ENCODE data around the gene CADM1.

Gene CADM1

DNA sequence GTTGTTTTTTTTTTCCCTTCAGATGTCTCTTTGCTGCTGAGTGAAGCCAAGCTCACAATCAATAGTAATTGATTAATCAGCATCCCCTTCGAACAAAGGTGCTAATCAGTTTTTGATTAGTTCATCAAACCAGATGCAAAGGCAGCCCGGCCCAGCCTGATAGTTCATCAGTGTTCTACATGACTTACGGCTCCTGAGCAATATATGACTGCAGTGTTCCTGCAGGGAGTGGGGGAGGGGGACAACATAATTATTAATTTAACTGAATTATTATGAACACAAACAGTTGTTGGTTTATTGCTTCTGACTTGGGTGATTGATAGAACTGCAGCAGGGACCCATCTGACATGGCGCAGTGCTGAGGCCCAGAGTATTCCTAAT is 315.3 kb downstream of the CADM1 start:
- H3K36me3 Mint-ChIP-seq (ENCODE audit: low read depth), result no peaks in the 10 kb centered on the region
- no peak overlapping the region for H3K27ac Mint-ChIP-seq
- H3K27me3 Mint-ChIP-seq, result no peaks in the 10 kb centered on the region
- no peaks in the 10 kb centered on the region for H3K4me1 Mint-ChIP-seq (ENCODE audit: low read depth)
- no peaks in the 10 kb centered on the region for H3K9me3 Mint-ChIP-seq
- no peak overlapping the region for H3K4me3 Mint-ChIP-seq
- intact Hi-C loops (cut with micrococcal nuclease), result no loop called here

DNA sequence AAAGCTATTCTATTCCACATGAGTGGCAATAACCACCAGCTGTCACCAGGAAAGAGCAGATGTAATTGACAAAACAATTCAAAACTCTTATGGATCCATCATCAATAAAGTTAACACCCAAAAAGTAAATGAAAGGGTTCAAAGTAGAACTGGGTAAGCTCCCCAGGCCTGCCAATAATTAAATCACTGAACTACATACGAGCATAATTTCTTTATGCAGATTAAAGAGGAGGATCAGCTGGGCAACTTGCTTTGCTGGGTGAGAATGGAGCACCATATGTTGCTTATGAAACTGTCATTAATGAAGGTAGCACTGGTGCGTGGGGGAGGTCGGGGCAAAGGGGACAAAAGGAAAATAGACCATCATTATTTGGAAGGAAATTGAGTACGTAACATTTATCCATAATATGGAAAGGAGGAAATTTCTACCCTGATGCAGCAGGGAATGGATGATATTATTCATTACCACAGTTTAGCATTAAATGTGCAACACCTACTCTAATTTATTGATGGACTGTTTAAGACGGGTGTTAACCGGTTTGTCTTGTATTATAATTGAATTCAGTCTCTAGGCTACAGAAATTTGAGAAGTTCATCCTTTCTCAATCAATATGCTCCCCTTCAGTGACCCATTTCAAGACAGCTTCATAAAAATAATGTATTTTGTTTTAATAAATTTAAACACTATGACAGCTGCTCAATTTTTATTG is 315.9 kb downstream of the CADM1 start:
- Mint-ChIP-seq H3K27ac (no peak overlapping the region), H3K27me3 (no peaks in the 10 kb centered on the region), H3K4me3 (no peak overlapping the region), H3K36me3 (ENCODE audit: low read depth) (no peaks in the 10 kb centered on the region), H3K4me1 (ENCODE audit: low read depth) (no peaks in the 10 kb centered on the region), H3K9me3 (no peaks in the 10 kb centered on the region)
- intact Hi-C loops (cut with micrococcal nuclease), result no loop called here

GRCh38 chr11:115185931-115186330 is 318.3 kb downstream of the CADM1 start:
- H3K4me1 Mint-ChIP-seq (ENCODE audit: low read depth), result no peaks in the 10 kb centered on the region
- H3K4me3 Mint-ChIP-seq, result no peak overlapping the region
- no peaks in the 10 kb centered on the region for H3K9me3 Mint-ChIP-seq
- no peak overlapping the region for H3K27ac Mint-ChIP-seq
- H3K36me3 Mint-ChIP-seq (ENCODE audit: low read depth), result no peaks in the 10 kb centered on the region
- H3K27me3 Mint-ChIP-seq, result no peaks in the 10 kb centered on the region
- intact Hi-C loops (cut with micrococcal nuclease), result no loop called here

DNA sequence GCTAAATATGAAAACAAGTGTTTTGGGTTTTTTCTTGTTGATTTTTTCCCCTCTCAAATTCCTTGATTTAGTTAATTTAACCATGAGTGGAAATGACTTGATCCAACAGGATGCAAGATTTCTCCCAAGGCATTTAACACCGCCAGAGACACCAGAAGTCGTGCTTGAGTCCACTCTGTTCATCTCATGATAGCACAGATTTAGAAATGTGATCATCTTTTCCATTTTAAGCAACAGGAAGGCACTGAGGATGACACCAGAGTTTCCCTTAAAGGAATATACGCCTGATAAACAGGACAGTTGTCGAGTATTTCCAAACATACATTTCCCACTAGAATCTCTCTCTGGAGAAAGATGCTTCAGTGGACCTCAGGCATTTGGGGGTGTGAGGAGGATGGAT is 318.7 kb downstream of the CADM1 start:
- H3K4me3 Mint-ChIP-seq, result no peak overlapping the region
- intact Hi-C loops (cut with micrococcal nuclease), result no loop called here
- H3K36me3 Mint-ChIP-seq (ENCODE audit: low read depth), result no peaks in the 10 kb centered on the region

GRCh38 chr11:115184901-115185300 is 319.3 kb downstream of the CADM1 start:
- intact Hi-C loops (cut with micrococcal nuclease), result no loop called here
- no peaks in the 10 kb centered on the region for H3K4me1 Mint-ChIP-seq (ENCODE audit: low read depth)
- H3K27me3 Mint-ChIP-seq, result no peaks in the 10 kb centered on the region
- no peak overlapping the region for H3K4me3 Mint-ChIP-seq
- H3K27ac Mint-ChIP-seq, result no peak overlapping the region
- no peaks in the 10 kb centered on the region for H3K36me3 Mint-ChIP-seq (ENCODE audit: low read depth)
- H3K9me3 Mint-ChIP-seq, result no peaks in the 10 kb centered on the region

More for the DNA sequence above, 318.7 kb downstream of the CADM1 start:
- Mint-ChIP-seq H3K9me3 (no peaks in the 10 kb centered on the region), H3K27me3 (no peaks in the 10 kb centered on the region), H3K4me1 (ENCODE audit: low read depth) (no peaks in the 10 kb centered on the region), H3K27ac (no peak overlapping the region)

DNA sequence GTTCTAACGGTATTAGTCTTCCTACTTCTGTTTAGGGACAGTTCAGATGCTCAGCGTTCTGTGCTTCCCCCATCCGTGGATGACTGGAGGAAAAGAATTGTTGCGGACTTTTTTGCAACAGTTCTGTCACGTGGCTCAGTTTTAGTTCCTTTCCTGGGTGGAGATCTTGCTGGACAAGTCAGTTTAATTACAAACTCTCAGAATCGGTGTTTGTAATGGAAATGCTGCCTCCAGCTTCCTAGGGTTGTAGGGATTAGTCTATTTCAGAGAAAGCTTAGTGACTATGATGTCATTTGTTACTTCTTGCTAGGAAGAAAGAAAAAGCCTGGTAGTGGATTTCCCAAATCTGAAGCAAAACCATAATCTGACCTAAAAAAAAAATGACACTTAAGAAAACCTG is 320.4 kb downstream of the CADM1 start:
- Mint-ChIP-seq H3K4me1 (ENCODE audit: low read depth) (no peaks in the 10 kb centered on the region), H3K36me3 (ENCODE audit: low read depth) (no peaks in the 10 kb centered on the region), H3K27ac (no peak overlapping the region), H3K27me3 (no peaks in the 10 kb centered on the region), H3K4me3 (no peak overlapping the region), H3K9me3 (no peaks in the 10 kb centered on the region)
- intact Hi-C loops (cut with micrococcal nuclease), result no loop called here

DNA sequence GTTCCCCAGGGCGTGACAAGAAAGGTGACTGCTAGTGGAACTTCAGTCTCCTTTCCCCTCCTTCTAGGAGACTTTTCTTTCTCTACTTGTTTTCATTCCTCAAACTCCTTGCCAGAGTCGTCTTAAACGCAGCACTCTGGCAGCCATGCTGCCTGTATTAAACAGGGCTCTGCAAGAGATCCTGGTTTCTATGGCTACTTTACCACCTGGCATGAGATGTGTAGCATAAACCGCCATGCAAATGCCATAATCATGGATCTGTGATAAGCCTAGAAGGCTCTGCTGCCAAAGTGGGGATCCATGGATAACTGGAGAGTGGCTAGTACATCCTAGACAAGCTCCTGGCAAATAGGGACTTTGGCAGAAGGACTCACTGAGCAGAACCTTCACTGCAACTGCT is 321.1 kb downstream of the CADM1 start:
- H3K4me3 Mint-ChIP-seq, result no peak overlapping the region
- H3K4me1 Mint-ChIP-seq (ENCODE audit: low read depth), result no peaks in the 10 kb centered on the region
- H3K36me3 Mint-ChIP-seq (ENCODE audit: low read depth), result no peaks in the 10 kb centered on the region
- no peak overlapping the region for H3K27ac Mint-ChIP-seq
- intact Hi-C loops (cut with micrococcal nuclease), result no loop called here
- no peaks in the 10 kb centered on the region for H3K9me3 Mint-ChIP-seq
- no peaks in the 10 kb centered on the region for H3K27me3 Mint-ChIP-seq

GRCh38 chr11:115182282-115182955 is 321.8 kb downstream of the CADM1 start:
- H3K9me3 Mint-ChIP-seq, result no peaks in the 10 kb centered on the region

DNA sequence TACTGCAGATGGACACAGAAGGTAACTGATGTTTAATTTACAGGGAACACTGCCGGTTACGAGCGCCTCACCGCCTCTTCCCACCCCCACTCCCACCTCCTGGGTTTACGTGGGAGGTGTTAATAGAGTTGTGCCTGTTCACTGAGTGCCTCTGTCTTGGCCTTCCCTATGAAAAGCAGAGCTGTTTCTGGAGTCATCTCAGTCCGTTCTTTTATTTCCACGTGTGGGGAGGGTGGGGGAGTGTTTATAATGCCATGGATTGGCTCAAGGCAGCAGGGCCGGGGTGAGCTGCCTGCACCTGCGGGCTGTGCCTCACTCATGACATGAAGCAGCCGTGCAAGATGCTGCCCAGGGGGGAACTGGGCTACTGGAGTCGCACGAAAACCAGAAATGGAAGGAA is 322.7 kb downstream of the CADM1 start:
- no peak overlapping the region for H3K4me3 Mint-ChIP-seq
- intact Hi-C loops (cut with micrococcal nuclease), result no loop called here
- no peaks in the 10 kb centered on the region for H3K27me3 Mint-ChIP-seq
- H3K36me3 Mint-ChIP-seq (ENCODE audit: low read depth), result no peaks in the 10 kb centered on the region
- H3K27ac Mint-ChIP-seq, result no peak overlapping the region
- no peaks in the 10 kb centered on the region for H3K4me1 Mint-ChIP-seq (ENCODE audit: low read depth)
- no peaks in the 10 kb centered on the region for H3K9me3 Mint-ChIP-seq

More at GRCh38 chr11:115182282-115182955, 321.8 kb downstream of the CADM1 start:
- Mint-ChIP-seq H3K4me1 (ENCODE audit: low read depth) (no peaks in the 10 kb centered on the region), H3K36me3 (ENCODE audit: low read depth) (no peaks in the 10 kb centered on the region), H3K27ac (no peak overlapping the region), H3K27me3 (no peaks in the 10 kb centered on the region), H3K4me3 (no peak overlapping the region)
- intact Hi-C loops (cut with micrococcal nuclease), result no loop called here

DNA sequence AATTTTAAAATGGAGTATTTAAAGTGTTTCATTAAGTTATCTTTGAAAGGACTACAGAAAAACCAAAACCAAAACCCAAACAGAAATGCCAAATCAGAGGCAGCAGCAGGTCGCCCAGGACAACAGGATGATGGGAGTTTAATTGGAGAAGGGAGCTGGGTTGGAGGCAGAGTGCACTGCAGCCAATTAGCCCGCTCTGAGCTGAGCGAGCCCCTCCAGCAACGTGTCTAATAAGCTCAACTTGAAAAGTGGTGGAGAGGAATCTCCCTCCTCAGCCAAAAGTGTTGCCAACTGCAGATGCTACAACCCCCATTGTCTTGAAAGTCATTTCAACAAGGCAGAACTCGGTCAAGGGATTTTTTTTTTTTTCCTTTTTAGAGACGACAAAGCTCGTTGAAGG is 323.9 kb downstream of the CADM1 start:
- Mint-ChIP-seq H3K9me3 (no peaks in the 10 kb centered on the region), H3K27me3 (no peaks in the 10 kb centered on the region), H3K4me1 (ENCODE audit: low read depth) (no peaks in the 10 kb centered on the region), H3K4me3 (no peak overlapping the region), H3K27ac (no peak overlapping the region), H3K36me3 (ENCODE audit: low read depth) (no peaks in the 10 kb centered on the region)
- intact Hi-C loops (cut with micrococcal nuclease), result no loop called here

- Mint-ChIP-seq H3K36me3 (ENCODE audit: low read depth) (no peaks in the 10 kb centered on the region), H3K27ac (no peak overlapping the region), H3K27me3 (no peaks in the 10 kb centered on the region), H3K4me3 (no peak overlapping the region), H3K4me1 (ENCODE audit: low read depth) (no peaks in the 10 kb centered on the region), H3K9me3 (no peaks in the 10 kb centered on the region)
- intact Hi-C loops (cut with micrococcal nuclease), result no loop called here
Measured at GRCh38 chr11:115179636-115180035, 324.6 kb downstream of the CADM1 start.

DNA sequence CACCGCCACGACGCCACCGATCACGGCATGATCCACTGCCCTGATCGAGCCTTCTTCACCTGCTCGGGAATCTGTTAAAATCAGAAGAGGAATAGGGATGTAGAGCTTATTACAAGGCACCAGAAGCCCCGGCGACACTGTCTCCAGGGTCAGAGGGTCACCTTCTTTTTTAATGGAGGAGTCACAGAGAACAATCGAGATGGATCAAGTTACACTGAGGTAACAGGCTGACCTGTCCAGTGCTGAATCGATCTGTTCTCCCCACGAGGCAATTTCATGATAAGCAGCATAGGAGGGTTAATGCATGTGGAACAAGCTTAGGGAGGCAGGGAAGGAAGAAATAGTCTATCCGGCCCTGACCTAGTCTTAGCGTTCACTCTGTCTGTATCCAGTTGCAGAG is 325.5 kb downstream of the CADM1 start:
- Mint-ChIP-seq H3K4me3 (no peak overlapping the region), H3K27ac (no peak overlapping the region), H3K4me1 (ENCODE audit: low read depth) (no peaks in the 10 kb centered on the region), H3K9me3 (no peaks in the 10 kb centered on the region), H3K36me3 (ENCODE audit: low read depth) (no peaks in the 10 kb centered on the region), H3K27me3 (no peaks in the 10 kb centered on the region)
- intact Hi-C loops (cut with micrococcal nuclease), result no loop called here

- Mint-ChIP-seq H3K27ac (no peak overlapping the region), H3K4me1 (ENCODE audit: low read depth) (no peaks in the 10 kb centered on the region), H3K4me3 (no peak overlapping the region), H3K27me3 (no peaks in the 10 kb centered on the region), H3K9me3 (no peaks in the 10 kb centered on the region), H3K36me3 (ENCODE audit: low read depth) (no peaks in the 10 kb centered on the region)
- intact Hi-C loops (cut with micrococcal nuclease), result no loop called here
Measured at GRCh38 chr11:115173136-115173535, 331.1 kb downstream of the CADM1 start.

DNA sequence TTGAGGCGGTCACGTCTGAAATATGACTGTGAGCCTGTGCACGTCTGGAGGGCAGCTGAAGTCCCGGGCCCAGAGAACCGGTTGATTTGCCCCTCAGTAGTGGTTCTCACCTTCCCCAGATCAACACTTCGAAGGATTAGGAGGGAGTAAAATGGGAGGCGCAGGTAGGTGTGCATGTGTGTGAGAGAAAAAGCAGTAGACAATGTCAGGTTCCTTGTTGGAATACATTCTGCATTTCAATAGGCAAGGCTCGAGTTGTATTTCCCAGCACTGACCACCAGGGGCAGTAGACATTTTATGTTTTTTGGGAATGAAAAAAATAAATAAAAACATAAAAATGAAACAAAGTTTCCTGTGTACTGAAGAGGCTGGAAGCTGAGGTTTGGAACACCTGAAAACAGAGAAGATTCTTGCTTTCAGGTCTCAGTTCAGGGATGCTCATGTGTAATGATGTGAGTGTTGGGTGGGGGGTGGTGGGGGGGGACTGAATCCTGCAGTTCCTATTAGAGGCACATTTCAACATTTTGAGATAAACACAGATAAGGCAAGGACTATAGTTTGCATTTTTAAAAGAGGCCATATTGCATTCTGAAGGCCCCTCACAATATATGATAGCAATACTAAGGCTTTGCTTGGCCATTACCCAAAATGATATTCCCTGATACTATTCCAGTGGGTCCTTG is 333.9 kb downstream of the CADM1 start:
- Mint-ChIP-seq H3K27ac (no peak overlapping the region), H3K36me3 (ENCODE audit: low read depth) (no peaks in the 10 kb centered on the region), H3K9me3 (no peaks in the 10 kb centered on the region), H3K27me3 (no peaks in the 10 kb centered on the region), H3K4me1 (ENCODE audit: low read depth) (no peaks in the 10 kb centered on the region), H3K4me3 (no peak overlapping the region)
- intact Hi-C loops (cut with micrococcal nuclease), result no loop called here

Measured in dendritic cell treated with granulocyte-macrophage colony-stimulating factor and Interleukin-4, amounts not matched to agents 40 ng/mL and 50 ng/mL, for 4 days (primary cell).